Suppressor macrophage treated with lipopolysaccharide for 1 hour (primary cell): Measurements from ENCODE around the gene CACNA1H.
"Not testable (repeated sequence)": the region's sequence is repeated elsewhere in the genome, so short reads cannot be mapped to it uniquely, and the experiment has no call there.

Experiments
- DNase-seq, 3 donors: peaks; one replicate each; pipeline ENCODE4 v3.0.0-alpha.2; 2020 to 2022

CACNA1H gene

GRCh38 chr16:1256874-1257322 lies 104.0 kb downstream of the CACNA1H start:
- no peak for DNase-seq

DNA sequence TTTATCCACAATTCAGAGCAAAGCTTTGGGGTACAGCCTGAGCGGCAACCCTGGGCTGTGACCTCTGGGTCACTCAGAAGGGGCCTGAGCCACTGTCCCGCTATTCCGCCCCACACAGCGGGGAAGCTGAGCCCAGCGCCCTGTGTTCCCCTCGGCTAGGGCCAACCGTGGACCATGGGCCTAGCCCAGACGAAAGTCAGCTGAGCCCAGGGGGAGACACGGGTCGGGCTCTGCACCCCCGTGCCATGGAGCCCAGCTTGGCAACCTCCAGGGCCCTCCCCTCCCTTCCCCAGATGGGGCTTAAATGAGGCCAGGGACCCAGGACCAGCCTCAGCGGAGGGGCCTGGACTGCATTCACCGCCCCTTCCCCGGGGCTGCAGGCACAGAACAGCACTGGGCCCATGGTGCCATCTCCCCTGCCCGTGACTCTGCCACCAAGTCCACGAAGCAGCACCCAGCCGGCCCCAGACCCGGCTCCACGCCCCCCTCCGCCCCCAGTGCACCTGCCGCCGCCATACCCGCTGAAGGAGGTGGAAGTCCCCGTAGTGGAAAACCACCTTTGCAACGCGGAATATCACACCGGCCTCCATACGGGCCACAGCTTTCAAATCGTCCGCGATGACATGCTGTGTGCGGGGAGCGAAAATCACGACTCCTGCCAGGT lies 104.8 kb downstream of the CACNA1H start:
- DNase-seq = no peak

- no peak for DNase-seq
These were observed 105.3 kb downstream of the CACNA1H start for GRCh38 chr16:1258225-1258600.

DNA sequence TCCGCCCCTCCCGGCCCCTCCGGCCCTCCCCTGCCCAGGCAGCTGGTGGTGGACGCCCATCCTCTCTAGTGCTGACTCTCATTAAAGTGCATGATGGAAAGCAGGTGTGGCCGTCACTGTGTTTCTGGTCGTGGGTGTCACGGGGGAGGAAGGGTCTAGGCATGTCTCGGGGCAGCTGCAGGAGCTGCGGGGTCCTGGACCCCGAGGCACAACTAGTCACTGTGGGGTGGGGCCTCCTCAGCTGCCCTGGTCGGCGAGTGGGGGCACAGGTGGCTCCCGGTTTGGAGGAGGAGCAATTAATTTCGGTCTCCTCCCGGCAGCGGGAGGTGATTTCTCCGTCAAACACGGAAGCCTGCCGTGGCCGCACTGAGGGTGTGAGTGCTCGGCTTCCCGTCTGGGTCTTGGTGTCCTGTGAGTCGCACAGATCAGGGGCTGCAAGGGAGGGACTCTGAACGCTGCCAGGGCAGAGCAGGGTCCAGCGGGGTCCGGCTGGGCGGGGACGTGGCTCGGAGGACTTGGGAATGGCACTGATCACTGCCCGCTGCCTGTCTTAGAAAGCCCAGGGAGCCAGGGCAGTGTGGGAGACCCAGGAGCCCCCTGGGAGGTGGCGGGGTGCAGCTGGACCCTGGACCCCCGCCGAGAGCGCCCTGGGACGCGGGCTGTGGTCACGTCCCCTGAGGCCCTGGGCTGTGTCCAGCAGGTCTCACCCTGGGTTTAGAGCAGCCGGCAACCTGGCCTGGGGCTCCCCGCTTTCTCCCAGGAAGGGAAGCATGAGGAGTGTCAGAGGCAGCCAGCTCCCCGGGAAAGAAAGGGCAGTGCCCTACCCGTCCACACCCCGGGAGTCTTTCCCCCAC lies 106.2 kb downstream of the CACNA1H start:
- no peak for DNase-seq

GRCh38 chr16:1259760-1260068 lies 106.8 kb downstream of the CACNA1H start:
- no peak for DNase-seq

DNA sequence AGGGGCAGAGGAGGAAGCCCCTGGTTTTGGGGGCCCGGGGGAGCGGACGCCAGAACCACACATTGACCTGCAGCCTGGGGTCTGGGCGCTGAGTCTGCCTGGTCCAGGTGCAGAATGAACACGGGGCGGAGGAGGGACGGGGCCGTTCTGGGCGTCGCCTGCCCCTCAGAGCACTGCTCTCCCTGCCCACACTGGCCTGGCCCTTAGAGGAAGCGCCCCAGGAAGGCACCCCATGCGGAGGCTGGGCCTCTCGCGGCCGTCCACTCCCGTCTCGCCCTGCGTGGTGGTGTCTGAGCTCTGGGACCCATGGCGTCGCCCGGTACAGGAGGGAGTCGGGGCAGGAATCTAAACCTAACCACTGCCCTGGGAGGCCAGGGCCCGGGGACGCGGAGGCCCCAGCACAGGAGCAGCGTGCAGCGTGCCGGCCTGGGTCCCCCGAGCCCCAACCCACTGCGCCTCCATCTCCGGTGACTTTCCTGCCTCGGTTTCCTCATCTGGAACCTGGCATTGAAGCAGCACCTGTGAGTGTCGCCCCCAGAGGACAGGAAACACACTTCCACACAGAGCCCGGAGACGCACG lies 107.3 kb downstream of the CACNA1H start:
- DNase-seq = no peak

DNA sequence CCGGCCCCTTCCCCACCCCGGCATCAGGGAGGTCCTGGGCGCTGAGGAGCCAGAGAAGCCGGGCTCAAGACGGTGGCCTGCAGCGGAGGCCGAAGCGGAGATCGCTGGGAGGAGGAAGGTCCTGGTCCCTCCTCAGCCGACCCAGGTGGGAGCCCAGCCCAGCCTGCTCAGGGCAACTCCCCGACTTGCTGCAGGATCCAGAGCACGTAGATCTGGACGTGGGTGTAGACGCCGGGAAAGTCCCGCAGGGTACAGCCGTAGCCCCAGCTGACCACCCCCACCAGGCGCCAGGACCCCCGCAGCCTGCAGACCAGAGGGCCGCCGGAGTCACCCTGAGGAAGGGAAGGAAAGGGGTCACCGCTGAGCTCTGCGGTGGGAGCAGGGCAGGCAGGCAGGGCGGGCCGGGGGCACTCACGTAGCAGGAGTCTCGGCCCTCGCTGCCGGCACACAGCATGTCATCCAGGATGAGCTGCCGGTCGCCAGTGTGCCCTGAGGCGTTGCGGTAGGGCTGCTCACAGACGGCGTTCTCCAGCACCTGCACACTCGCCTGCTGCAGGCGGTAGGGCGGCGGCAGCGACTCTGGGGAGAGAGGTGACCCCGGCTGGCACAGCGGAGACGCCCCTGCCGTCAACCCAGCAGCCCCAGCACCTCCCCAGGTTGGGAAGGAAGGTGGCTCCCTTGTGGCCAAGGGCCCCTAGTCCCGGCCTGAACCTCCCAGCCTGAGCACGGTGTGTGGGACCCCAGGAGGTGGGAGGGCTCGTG lies 108.4 kb downstream of the CACNA1H start:
- no peak for DNase-seq

DNA sequence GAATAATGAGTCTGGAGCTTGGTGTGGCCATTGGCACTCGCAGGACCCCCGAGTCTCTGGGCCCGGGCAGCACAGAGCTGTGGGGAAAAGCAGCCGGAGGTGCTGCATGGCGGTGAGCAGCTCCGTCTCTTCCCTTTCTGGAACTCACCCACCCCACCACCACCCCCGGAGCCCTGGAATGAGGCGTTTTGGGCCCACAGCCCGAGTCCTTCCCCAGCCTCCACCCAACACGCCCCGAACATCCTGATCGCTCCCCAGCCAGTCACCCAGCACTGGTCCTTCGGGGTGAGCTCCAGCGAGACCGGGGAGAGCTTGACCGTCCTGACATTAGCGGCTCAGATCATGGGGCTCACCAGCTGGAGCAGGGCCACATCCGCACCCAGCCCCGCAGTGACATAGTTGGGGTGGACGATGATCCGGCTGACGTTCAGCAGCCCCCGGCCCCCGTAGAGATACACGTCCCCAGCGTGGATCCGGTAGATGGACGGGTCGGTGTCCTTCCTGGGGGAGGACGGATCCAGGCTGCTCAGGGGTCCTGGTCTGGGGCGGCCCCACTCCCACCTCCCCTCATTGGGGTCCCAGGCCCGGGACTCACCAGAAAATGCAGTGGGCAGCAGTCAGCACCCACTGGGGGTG lies 109.4 kb downstream of the CACNA1H start:
- DNase-seq = no peak

DNA sequence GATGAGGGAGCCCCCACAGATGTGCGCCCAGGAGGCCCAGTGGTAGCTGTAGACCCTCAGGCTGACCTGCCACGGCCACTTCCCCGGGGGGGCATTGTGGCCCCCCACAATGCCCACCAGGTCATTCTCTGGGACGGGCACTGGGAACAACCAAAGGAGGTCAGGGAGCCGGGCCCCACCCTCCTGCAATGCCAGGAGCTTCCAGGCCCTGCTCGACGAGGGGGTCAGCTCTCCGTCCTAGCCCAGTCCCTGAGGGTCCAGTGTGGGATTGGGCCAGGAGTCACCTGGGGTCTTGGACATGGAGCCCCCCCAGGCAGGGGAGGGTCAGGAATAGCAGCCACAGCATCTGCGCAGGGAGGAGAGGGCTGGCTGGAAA lies 109.9 kb downstream of the CACNA1H start:
- no peak for DNase-seq

DNA sequence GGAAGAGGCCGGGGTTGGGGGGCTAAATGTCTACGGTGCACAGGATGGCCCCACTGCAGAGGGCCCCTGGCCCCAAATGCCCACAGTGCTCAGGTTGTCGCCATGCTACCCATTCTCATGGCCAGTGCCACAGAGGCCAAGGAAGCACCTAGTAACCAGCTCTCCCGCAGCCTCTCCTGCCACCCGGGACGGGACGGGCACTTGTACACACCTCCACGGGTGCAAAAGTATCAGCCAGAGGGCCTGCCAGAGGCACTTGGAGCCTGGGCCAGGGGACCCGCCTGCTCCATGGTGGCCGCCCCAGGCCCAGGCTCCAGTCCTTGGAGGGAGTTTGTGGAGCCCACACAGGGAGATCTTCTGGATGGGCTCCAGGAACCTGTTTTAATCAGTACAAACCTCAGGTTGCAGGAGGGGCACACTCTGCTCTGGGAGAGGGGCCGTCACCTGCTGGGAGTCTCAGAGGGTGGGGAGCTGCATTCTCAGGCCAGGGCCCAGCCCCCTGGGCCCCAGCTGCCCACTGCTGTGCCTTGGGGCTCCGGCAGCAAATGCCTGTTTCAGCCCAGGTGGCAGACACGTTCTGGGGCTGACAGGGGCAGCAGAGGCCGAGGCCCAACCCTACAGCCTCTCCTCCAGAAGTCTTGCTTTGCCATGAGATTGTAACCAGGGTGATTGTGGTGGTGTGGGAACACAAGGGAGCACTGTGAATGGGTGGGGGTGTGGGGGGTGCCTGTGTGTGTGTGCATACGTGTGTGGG lies 110.9 kb downstream of the CACNA1H start:
- no peak for DNase-seq

- DNase-seq = no peak
These were observed 111.6 kb downstream of the CACNA1H start for GRCh38 chr16:1264345-1265089.

DNA sequence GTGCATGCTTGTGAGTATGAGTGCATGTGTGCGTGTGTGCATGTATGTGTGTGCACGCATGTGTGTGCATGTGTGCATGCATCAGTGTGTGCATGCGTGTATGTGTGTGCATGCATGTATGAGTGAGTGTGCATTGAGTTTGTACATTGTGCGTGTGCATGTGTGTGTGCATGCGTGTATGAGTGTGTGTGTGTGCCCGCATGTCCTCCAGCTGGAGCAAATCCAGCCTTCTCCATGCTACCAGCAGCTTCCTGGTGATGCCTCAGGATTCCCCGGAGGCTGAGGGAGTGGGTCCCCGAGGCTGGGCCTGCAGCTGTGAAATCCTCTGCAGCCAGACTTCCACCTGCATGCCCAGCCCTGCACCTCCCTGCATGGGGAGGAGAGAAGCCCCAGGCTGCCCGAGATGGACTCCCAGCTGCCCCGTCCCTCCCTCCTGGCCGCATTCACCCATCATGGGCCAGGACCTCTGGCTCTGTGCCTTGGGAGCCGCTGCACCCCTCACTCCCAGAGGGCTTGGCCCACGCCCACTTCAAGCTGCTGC lies 112.3 kb downstream of the CACNA1H start:
- no peak for DNase-seq

GRCh38 chr16:1265826-1266225 lies 112.9 kb downstream of the CACNA1H start:
- DNase-seq = no peak

DNA sequence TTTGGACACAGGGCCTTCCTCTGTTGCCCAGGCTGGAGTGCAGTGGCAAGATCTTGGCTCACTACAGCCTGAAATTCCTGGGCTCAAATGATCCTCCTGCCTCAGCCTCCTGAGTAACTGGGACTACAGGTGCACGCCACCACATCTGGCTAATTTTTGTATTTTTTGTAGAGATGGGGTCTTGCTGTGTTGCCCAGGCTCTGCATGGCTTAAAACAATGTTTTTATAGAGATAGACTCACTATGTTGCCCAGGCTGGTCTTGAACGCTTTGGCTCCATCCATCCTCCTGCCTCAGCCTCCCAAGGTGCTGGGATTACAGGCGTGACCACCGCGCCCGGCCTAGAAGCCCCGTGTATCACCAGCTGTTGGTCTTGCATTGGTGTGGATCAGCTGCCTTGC lies 116.5 kb downstream of the CACNA1H start:
- DNase-seq = not testable (repeated sequence)

GRCh38 chr16:1271380-1271723 lies 118.4 kb downstream of the CACNA1H start:
- no peak for DNase-seq
